ENCODE results near the gene OR7G1.

Gene OR7G1, protein sequence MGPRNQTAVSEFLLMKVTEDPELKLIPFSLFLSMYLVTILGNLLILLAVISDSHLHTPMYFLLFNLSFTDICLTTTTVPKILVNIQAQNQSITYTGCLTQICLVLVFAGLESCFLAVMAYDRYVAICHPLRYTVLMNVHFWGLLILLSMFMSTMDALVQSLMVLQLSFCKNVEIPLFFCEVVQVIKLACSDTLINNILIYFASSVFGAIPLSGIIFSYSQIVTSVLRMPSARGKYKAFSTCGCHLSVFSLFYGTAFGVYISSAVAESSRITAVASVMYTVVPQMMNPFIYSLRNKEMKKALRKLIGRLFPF

DNA sequence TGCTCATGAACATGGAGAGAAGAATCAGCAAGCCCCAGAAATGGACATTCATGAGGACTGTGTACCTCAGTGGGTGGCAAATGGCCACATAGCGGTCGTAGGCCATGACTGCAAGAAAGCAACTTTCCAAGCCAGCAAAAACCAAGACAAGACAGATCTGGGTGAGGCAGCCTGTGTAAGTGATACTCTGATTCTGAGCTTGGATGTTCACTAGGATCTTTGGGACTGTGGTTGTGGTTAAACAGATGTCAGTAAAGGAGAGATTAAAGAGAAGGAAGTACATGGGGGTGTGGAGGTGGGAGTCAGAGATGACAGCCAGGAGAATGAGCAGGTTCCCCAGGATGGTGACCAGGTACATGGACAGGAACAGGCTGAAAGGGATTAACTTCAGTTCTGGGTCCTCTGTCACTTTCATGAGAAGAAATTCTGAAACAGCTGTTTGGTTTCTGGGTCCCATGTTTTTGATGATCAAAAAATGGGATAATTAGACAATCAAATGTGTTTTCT lies at the start of gene OR7G1:
Gene OR7G1 (minus strand): TSS at position 457 of the 507 bp plus-strand sequence. CDS start 0 bp downstream, at position 457.
- no peak within 1 kb of the TSS for H3K4me3 ChIP-seq (ENCODE audit: low read depth, low read length)
- DNase-seq (ENCODE audit: low read depth): no peak
- TF ChIP-seq, protein P1, sequence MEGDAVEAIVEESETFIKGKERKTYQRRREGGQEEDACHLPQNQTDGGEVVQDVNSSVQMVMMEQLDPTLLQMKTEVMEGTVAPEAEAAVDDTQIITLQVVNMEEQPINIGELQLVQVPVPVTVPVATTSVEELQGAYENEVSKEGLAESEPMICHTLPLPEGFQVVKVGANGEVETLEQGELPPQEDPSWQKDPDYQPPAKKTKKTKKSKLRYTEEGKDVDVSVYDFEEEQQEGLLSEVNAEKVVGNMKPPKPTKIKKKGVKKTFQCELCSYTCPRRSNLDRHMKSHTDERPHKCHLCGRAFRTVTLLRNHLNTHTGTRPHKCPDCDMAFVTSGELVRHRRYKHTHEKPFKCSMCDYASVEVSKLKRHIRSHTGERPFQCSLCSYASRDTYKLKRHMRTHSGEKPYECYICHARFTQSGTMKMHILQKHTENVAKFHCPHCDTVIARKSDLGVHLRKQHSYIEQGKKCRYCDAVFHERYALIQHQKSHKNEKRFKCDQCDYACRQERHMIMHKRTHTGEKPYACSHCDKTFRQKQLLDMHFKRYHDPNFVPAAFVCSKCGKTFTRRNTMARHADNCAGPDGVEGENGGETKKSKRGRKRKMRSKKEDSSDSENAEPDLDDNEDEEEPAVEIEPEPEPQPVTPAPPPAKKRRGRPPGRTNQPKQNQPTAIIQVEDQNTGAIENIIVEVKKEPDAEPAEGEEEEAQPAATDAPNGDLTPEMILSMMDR (IDR thresholded peaks at IDR 0.05; ENCODE audit: low read depth, low read length, missing control alignments): no peak

DNA sequence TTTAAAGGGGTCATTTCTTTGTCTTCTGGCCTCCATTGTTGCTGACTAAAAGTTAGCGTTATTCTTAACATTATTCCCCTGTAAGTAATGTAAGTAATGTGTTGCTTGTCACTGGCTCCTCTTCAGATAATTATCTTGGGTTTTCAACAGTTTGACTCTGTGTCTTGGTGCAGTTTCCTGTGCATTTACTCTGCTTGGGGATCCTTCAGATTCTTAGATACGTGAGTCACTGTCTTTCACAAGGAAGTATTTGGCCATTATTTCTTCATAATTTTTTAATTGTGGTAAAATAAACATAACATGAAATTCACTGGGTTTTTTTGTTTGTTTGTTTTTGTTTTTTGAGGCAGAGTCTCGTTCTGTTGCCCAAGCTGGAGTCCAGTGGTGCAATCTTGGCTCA lies 49.7 kb upstream of the OR7G1 start:
- H3K4me3 ChIP-seq (ENCODE audit: low read depth, low read length): no peak overlapping the region
- TF ChIP-seq, protein P1 (IDR thresholded peaks at IDR 0.05; ENCODE audit: low read depth, low read length, missing control alignments): no peak
- DNase-seq (ENCODE audit: low read depth): no peak

DNA sequence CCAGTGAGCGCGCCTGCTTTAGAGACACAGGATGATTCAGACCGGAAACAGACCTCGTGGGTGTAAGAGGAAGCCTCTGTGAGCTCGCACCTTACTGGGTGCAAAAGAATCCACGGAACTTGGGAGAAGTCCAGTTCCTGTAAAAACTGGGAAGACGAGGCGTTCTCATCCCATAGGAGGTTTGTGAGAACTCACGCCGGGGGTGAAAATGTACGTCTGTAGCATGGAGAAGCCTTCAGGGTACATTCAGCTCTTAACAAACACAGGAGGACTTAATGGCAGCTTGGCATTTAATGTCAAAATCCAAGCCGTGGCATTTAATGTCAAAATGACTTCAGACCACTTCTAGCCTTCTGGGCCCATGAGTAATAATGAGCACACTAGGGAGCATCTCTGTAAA lies 45.9 kb upstream of the OR7G1 start:
- TF ChIP-seq, protein P1 (IDR thresholded peaks at IDR 0.05; ENCODE audit: low read depth, low read length, missing control alignments): no peak
- H3K4me3 ChIP-seq (ENCODE audit: low read depth, low read length): no peak overlapping the region
- DNase-seq (ENCODE audit: low read depth): no peak

DNA sequence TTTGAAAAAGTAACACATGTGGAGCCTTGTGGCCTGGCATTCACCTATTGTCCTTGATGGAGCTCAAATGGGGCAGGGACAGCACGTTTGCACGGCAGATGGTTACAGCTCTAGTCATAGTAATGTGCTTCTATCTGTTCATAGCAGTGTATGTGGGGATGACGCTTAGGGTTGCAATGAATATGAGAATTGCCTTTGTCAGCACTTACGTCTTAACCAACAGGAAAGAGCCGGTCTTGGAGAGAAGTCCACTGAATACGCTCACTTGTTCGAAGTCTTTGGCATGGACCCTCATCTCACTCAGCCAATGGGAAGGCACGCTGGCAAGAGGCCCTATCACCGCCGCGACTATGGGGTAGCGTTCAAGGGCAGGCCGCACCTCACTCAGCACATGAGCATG lies 44.3 kb upstream of the OR7G1 start:
- DNase-seq (ENCODE audit: low read depth): no peak
- TF ChIP-seq, protein P1 (IDR thresholded peaks at IDR 0.05; ENCODE audit: low read depth, low read length, missing control alignments): no peak
- H3K4me3 ChIP-seq (ENCODE audit: low read depth, low read length): no peak overlapping the region

DNA sequence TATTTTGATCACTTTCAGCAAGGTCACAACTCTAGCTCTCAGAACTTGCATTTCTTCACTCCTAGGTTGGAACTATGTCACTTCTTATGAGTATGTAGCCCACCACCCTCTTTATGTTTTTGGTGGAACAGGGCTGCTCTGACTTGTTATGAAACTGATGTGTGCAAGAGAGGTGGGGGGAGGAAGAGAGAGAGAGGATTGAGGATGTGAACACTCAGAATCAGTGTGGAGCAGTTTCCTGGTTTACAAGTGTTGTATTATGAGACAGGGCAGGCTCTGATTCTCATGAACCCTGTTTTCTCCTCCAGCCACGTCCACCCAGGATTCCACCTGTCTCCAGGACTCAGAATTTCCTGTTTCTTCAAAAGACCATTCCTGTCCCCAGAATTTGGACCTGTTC lies 40.7 kb upstream of the OR7G1 start:
- DNase-seq (ENCODE audit: low read depth): no peak

DNA sequence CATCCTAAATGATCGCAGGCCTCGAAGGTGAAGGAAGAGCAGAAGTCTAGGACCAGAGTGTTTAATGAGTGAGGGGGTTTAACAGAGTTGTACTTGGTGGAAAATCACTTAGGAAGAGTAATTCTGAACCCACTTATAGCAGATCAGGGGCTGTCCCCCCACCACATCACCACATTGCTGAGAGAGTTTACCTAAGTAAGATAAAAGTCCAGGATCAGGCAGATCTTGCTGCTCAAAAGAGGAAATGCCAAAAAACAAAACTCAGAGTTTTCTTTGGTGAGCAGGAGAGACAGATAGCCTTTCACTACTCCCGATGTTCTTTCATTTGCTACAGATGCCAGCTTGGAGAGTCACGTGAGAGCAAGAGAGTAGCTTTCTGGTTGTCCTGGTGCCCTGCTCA lies 40.0 kb upstream of the OR7G1 start:
- TF ChIP-seq, protein P1 (IDR thresholded peaks at IDR 0.05; ENCODE audit: low read depth, low read length, missing control alignments): no peak
- DNase-seq (ENCODE audit: low read depth): no peak
- H3K4me3 ChIP-seq (ENCODE audit: low read depth, low read length): no peak overlapping the region

More for the DNA sequence above, 40.7 kb upstream of the OR7G1 start:
- TF ChIP-seq, protein P1 (IDR thresholded peaks at IDR 0.05; ENCODE audit: low read depth, low read length, missing control alignments): no peak
- no peak overlapping the region for H3K4me3 ChIP-seq (ENCODE audit: low read depth, low read length)

DNA sequence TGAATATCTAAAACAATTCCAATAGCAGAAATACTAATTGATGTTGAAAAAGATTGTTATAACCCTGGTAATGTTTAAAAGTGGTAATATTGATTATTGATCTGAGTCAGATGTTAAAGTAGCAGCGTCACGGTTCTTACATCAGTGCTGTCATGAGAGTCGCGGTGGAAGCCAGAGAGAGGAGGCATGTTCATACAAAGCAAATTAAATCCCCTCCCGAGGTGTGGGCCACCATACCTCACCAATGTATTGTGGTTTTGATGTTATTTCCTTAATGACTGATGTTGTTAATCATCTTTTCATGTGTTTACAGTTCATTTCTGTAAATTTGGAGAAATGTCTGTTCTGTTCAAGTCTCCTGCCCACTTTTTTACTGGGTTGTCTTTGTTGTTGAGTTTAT lies 35.8 kb upstream of the OR7G1 start:
- H3K4me3 ChIP-seq (ENCODE audit: low read depth, low read length): no peak overlapping the region
- TF ChIP-seq, protein P1 (IDR thresholded peaks at IDR 0.05; ENCODE audit: low read depth, low read length, missing control alignments): no peak
- DNase-seq (ENCODE audit: low read depth): no peak
